HL-60 (cell line): Measurements from ENCODE around the gene DUSP7.

Experiments
- POLR2AphosphoS5 ChIP-seq: IDR thresholded peaks from 2 replicates; pipeline ENCODE4 v1.6.1; 2012; ENCODE audit warnings: low read depth
- TF ChIP-seq, protein P1 (sequence below): IDR thresholded peaks from 2 replicates; pipeline ENCODE4 v1.6.1; 2012; ENCODE audit warnings: low read depth; ENCODE audit not compliant: insufficient replicate concordance

GRCh38 chr3:52039846-52040245, 16.5 kb downstream of the DUSP7 start:
- no peak for TF ChIP-seq POLR2AphosphoS5
- TF ChIP-seq, protein P1, sequence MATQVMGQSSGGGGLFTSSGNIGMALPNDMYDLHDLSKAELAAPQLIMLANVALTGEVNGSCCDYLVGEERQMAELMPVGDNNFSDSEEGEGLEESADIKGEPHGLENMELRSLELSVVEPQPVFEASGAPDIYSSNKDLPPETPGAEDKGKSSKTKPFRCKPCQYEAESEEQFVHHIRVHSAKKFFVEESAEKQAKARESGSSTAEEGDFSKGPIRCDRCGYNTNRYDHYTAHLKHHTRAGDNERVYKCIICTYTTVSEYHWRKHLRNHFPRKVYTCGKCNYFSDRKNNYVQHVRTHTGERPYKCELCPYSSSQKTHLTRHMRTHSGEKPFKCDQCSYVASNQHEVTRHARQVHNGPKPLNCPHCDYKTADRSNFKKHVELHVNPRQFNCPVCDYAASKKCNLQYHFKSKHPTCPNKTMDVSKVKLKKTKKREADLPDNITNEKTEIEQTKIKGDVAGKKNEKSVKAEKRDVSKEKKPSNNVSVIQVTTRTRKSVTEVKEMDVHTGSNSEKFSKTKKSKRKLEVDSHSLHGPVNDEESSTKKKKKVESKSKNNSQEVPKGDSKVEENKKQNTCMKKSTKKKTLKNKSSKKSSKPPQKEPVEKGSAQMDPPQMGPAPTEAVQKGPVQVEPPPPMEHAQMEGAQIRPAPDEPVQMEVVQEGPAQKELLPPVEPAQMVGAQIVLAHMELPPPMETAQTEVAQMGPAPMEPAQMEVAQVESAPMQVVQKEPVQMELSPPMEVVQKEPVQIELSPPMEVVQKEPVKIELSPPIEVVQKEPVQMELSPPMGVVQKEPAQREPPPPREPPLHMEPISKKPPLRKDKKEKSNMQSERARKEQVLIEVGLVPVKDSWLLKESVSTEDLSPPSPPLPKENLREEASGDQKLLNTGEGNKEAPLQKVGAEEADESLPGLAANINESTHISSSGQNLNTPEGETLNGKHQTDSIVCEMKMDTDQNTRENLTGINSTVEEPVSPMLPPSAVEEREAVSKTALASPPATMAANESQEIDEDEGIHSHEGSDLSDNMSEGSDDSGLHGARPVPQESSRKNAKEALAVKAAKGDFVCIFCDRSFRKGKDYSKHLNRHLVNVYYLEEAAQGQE: no peak
